ENCODE results near the gene NRGN.
"Not testable (repeated sequence)": the region's sequence is repeated elsewhere in the genome, so short reads cannot be mapped to it uniquely, and the experiment has no call there.

NRGN gene

GRCh38 chr11:124769806-124770774 is 30.3 kb downstream of the NRGN start:
- H3K36me3 ChIP-seq (ENCODE audit: control insufficient read depth in 1 of 2, insufficient read depth in 2 of 2, low read length in 2 of 2), result peaks cover 14 to 34% of the 10 kb centered on the region in 2 donors
- H3K27ac ChIP-seq (ENCODE audit: low read length), result no peak overlapping the region
- H3K27me3 ChIP-seq (ENCODE audit: low read depth, low read length), result no peaks in the 10 kb centered on the region
- no peaks in the 10 kb centered on the region for H3K9me3 ChIP-seq (ENCODE audit: control insufficient read depth in 1 of 2, low read length in 2 of 2)
- no peaks in the 10 kb centered on the region for H3K4me1 ChIP-seq (ENCODE audit: control insufficient read depth in 1 of 2, insufficient read depth in 2 of 2, low read length in 2 of 2)
- H3K4me3 ChIP-seq (ENCODE audit: low read depth in 1 of 2, low read length in 2 of 2), result no peak overlapping the region

- H3K4me1 ChIP-seq (ENCODE audit: control insufficient read depth in 1 of 2, insufficient read depth in 2 of 2, low read length in 2 of 2); H3K27ac ChIP-seq (ENCODE audit: low read length); H3K27me3 ChIP-seq (ENCODE audit: low read depth, low read length); H3K4me3 ChIP-seq (ENCODE audit: low read depth in 1 of 2, low read length in 2 of 2); H3K9me3 ChIP-seq (ENCODE audit: control insufficient read depth in 1 of 2, low read length in 2 of 2): not testable (repeated sequence)
- peaks cover 9 to 34% of the 10 kb centered on the region in 2 donors for H3K36me3 ChIP-seq (ENCODE audit: control insufficient read depth in 1 of 2, insufficient read depth in 2 of 2, low read length in 2 of 2)
These were observed 31.2 kb downstream of the NRGN start for GRCh38 chr11:124770959-124771358.

GRCh38 chr11:124776865-124777645 is 37.3 kb downstream of the NRGN start:
- Histone ChIP-seq H3K4me3 (ENCODE audit: low read depth in 1 of 2, low read length in 2 of 2) (no peak overlapping the region), H3K9me3 (ENCODE audit: control insufficient read depth in 1 of 2, low read length in 2 of 2) (no peaks in the 10 kb centered on the region), H3K27ac (ENCODE audit: low read length) (no peak overlapping the region), H3K27me3 (ENCODE audit: low read depth, low read length) (no peaks in the 10 kb centered on the region), H3K4me1 (ENCODE audit: control insufficient read depth in 1 of 2, insufficient read depth in 2 of 2, low read length in 2 of 2) (no peaks in the 10 kb centered on the region), H3K36me3 (ENCODE audit: control insufficient read depth in 1 of 2, insufficient read depth in 2 of 2, low read length in 2 of 2) (peaks cover under 1 to 7% of the 10 kb centered on the region in 2 donors)

- H3K27ac ChIP-seq (ENCODE audit: low read length), result no peak overlapping the region
- H3K9me3 ChIP-seq (ENCODE audit: control insufficient read depth in 1 of 2, low read length in 2 of 2), result no peaks in the 10 kb centered on the region
- no peaks in the 10 kb centered on the region for H3K27me3 ChIP-seq (ENCODE audit: low read depth, low read length)
- H3K36me3 ChIP-seq (ENCODE audit: control insufficient read depth in 1 of 2, insufficient read depth in 2 of 2, low read length in 2 of 2), result peaks cover 0 to 7% of the 10 kb centered on the region in 2 donors
- no peaks in the 10 kb centered on the region for H3K4me1 ChIP-seq (ENCODE audit: control insufficient read depth in 1 of 2, insufficient read depth in 2 of 2, low read length in 2 of 2)
- H3K4me3 ChIP-seq (ENCODE audit: low read depth in 1 of 2, low read length in 2 of 2), result no peak overlapping the region
These were observed 38.5 kb downstream of the NRGN start for GRCh38 chr11:124778281-124778680.

- H3K4me3 ChIP-seq (ENCODE audit: low read depth in 1 of 2, low read length in 2 of 2), result no peak overlapping the region
- no peaks in the 10 kb centered on the region for H3K9me3 ChIP-seq (ENCODE audit: control insufficient read depth in 1 of 2, low read length in 2 of 2)
- H3K27ac ChIP-seq (ENCODE audit: low read length), result no peak overlapping the region
- H3K36me3 ChIP-seq (ENCODE audit: control insufficient read depth in 1 of 2, insufficient read depth in 2 of 2, low read length in 2 of 2), result peaks cover 0 to 3% of the 10 kb centered on the region in 2 donors
- no peaks in the 10 kb centered on the region for H3K4me1 ChIP-seq (ENCODE audit: control insufficient read depth in 1 of 2, insufficient read depth in 2 of 2, low read length in 2 of 2)
- H3K27me3 ChIP-seq (ENCODE audit: low read depth, low read length), result no peaks in the 10 kb centered on the region
These were observed 39.8 kb downstream of the NRGN start for GRCh38 chr11:124779568-124779967.

- Histone ChIP-seq H3K36me3 (ENCODE audit: control insufficient read depth in 1 of 2, insufficient read depth in 2 of 2, low read length in 2 of 2) (no peaks in the 10 kb centered on the region), H3K27me3 (ENCODE audit: low read depth, low read length) (no peaks in the 10 kb centered on the region), H3K4me3 (ENCODE audit: low read depth in 1 of 2, low read length in 2 of 2) (no peak overlapping the region), H3K4me1 (ENCODE audit: control insufficient read depth in 1 of 2, insufficient read depth in 2 of 2, low read length in 2 of 2) (no peaks in the 10 kb centered on the region), H3K9me3 (ENCODE audit: control insufficient read depth in 1 of 2, low read length in 2 of 2) (no peaks in the 10 kb centered on the region), H3K27ac (ENCODE audit: low read length) (no peak overlapping the region)
These were observed 43.3 kb downstream of the NRGN start for GRCh38 chr11:124783002-124783401.

GRCh38 chr11:124784051-124784450 is 44.3 kb downstream of the NRGN start:
- H3K4me1 ChIP-seq (ENCODE audit: control insufficient read depth in 1 of 2, insufficient read depth in 2 of 2, low read length in 2 of 2), result no peaks in the 10 kb centered on the region
- H3K36me3 ChIP-seq (ENCODE audit: control insufficient read depth in 1 of 2, insufficient read depth in 2 of 2, low read length in 2 of 2), result no peaks in the 10 kb centered on the region
- no peaks in the 10 kb centered on the region for H3K9me3 ChIP-seq (ENCODE audit: control insufficient read depth in 1 of 2, low read length in 2 of 2)
- H3K27me3 ChIP-seq (ENCODE audit: low read depth, low read length), result no peaks in the 10 kb centered on the region
- H3K4me3 ChIP-seq (ENCODE audit: low read depth in 1 of 2, low read length in 2 of 2), result no peak overlapping the region
- no peak overlapping the region for H3K27ac ChIP-seq (ENCODE audit: low read length)

- Histone ChIP-seq H3K4me3 (ENCODE audit: low read depth in 1 of 2, low read length in 2 of 2) (no peak overlapping the region), H3K27me3 (ENCODE audit: low read depth, low read length) (no peaks in the 10 kb centered on the region), H3K9me3 (ENCODE audit: control insufficient read depth in 1 of 2, low read length in 2 of 2) (no peaks in the 10 kb centered on the region), H3K4me1 (ENCODE audit: control insufficient read depth in 1 of 2, insufficient read depth in 2 of 2, low read length in 2 of 2) (no peaks in the 10 kb centered on the region), H3K27ac (ENCODE audit: low read length) (no peak overlapping the region), H3K36me3 (ENCODE audit: control insufficient read depth in 1 of 2, insufficient read depth in 2 of 2, low read length in 2 of 2) (no peaks in the 10 kb centered on the region)
These were observed 48.8 kb downstream of the NRGN start for GRCh38 chr11:124788521-124788920.

- Histone ChIP-seq H3K36me3 (ENCODE audit: control insufficient read depth in 1 of 2, insufficient read depth in 2 of 2, low read length in 2 of 2) (no peaks in the 10 kb centered on the region), H3K27me3 (ENCODE audit: low read depth, low read length) (no peaks in the 10 kb centered on the region), H3K9me3 (ENCODE audit: control insufficient read depth in 1 of 2, low read length in 2 of 2) (no peaks in the 10 kb centered on the region), H3K27ac (ENCODE audit: low read length) (no peak overlapping the region), H3K4me3 (ENCODE audit: low read depth in 1 of 2, low read length in 2 of 2) (no peak overlapping the region), H3K4me1 (ENCODE audit: control insufficient read depth in 1 of 2, insufficient read depth in 2 of 2, low read length in 2 of 2) (peaks cover 0 to 3% of the 10 kb centered on the region in 2 donors)
These were observed 52.0 kb downstream of the NRGN start for GRCh38 chr11:124791626-124792341.

GRCh38 chr11:124793466-124794278 is 53.9 kb downstream of the NRGN start:
- no peaks in the 10 kb centered on the region for H3K36me3 ChIP-seq (ENCODE audit: control insufficient read depth in 1 of 2, insufficient read depth in 2 of 2, low read length in 2 of 2)
- peaks cover under 1 to 17% of the 10 kb centered on the region in 2 donors for H3K4me1 ChIP-seq (ENCODE audit: control insufficient read depth in 1 of 2, insufficient read depth in 2 of 2, low read length in 2 of 2)
- H3K27ac ChIP-seq (ENCODE audit: low read length), result no peak overlapping the region
- no peak overlapping the region for H3K4me3 ChIP-seq (ENCODE audit: low read depth in 1 of 2, low read length in 2 of 2)
- H3K27me3 ChIP-seq (ENCODE audit: low read depth, low read length), result no peaks in the 10 kb centered on the region
- no peaks in the 10 kb centered on the region for H3K9me3 ChIP-seq (ENCODE audit: control insufficient read depth in 1 of 2, low read length in 2 of 2)

All from muscle layer of duodenum (tissue), 2 donors.